Measurements from ENCODE around the gene PAGE5.

The PAGE5 gene

DNA sequence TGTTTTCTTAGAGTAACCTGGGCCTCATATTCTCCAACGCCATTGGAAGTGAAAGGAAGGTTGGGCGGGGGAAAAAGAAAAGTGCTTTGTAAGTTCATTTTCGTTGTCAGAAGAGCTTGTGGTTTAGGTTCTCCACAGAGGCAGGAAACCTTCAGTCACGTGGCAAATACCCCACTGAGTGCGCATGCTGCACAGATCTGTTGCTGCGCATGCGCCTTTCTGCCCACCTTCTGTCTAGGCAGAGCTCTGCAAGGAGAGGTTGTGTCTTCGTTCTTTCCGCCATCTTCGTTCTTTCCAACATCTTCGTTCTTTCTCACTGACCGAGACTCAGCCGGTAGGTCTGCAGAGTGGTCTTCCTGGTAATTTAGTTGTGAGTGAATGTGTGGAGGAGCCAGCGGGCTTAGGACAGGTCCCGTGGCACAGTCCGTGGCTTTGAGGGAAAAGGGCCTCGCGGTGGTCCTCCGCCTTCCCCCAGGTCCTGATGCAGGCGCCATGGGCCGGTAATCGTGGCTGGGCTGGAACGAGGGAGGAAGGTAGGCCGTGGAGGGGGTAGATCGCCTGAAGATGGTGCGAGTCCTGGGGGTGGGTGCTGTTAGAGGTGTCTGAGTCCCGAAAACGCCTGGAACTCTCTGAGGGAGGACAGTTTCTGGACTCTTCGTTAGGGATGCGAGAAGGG lies at the start of gene PAGE5:
Gene PAGE5, plus strand, starts transcription at position 228 of the 676 bp plus-strand sequence. CDS start 1,037 bp downstream, outside the sequence.
- peak in 1 of 2 donors; percentile 1 for DNase-seq

DNA sequence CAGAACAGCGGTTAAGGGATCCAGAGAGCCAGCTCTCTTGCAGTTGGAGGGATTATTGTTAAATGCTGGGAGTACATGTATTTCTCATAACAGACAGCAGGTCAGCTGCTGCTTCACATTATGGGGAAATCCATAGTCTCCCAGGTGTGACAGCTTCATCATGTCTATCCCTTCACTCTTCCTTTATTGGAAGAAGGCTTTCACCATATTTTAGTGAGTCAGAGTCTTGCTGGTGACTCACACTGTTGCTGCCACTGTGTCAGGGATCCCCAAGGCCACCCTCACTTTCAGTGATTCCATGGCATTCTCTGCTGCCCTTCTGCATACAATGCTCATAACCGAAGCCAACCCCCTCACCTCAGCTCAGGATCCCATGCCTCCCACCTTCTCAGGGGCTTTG lies 32.9 kb upstream of the PAGE5 start:
- DNase-seq, result no peak

DNA sequence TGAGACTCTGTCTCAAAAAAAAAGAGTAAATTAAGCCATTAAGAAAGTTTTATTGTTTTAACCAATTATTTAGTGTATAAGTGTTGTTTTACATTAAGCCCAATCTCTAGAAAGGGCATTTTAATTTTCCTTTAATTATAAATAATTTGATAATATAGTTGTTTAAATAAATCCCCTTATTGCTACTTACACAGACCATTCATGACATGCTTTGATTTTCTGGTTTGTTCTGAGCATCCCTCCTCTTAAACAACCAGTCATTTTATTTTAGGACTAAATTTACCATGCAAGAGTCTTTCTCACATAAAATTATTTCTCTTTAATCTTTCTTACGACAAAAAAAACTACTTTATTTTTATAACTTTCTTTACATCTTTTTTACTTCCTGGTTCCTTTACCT lies 23.5 kb upstream of the PAGE5 start:
- no peak for DNase-seq

DNA sequence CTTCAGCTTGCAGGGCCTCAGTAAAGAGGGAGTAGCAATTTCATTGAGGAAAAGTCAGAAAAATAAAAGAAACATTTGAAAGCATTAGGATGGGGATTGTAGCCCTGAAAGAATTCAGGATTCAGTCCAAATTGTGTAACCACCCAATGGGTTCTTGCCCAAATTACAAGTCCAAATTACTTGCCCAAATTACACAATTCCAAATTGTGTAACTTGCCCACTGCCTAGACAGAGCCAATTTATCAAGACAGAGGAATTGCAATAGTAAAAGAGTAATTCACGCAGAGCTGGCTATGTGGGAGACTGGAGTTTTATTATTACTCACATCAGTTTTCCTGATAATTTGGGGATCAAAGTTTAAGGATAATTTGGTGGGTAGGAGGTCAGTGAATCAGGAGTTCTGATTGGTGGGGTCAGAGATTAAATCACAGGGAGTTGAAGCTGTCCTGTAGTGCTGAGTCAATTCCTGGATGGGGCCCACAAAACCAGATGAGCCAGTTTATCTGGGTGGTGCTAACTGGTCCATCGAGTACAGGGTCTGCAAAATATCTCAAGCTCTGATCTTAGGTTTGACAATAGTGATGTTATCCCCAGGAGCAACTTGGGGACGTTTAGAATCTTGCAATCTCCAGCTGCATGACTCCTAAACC lies 18.1 kb upstream of the PAGE5 start:
- DNase-seq, result no peak

- DNase-seq, result no peak
Observed at GRCh38 chrX:55206162-55206941, 13.8 kb upstream of the PAGE5 start.

- DNase-seq, result no peak
Observed at GRCh38 chrX:55210931-55211677, 9.0 kb upstream of the PAGE5 start.

DNA sequence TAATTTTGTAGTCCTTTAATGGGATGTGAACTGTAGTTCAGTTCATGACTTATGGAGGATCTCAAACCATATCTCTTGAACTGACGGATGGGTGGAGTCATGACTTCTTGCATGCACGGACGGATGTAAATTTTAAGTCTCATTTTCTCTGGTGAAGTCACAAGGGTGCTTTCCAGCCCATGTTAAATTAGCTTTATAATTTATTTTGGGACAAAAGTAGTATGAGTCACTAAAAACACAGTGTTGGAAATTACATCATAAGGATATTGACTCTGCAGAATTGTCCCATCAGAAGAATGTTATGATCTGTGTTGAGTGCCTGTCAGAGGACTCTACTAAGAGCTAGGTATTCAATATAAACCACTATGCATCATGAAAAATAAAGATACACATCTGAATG lies 6.8 kb upstream of the PAGE5 start:
- no peak for DNase-seq

DNA sequence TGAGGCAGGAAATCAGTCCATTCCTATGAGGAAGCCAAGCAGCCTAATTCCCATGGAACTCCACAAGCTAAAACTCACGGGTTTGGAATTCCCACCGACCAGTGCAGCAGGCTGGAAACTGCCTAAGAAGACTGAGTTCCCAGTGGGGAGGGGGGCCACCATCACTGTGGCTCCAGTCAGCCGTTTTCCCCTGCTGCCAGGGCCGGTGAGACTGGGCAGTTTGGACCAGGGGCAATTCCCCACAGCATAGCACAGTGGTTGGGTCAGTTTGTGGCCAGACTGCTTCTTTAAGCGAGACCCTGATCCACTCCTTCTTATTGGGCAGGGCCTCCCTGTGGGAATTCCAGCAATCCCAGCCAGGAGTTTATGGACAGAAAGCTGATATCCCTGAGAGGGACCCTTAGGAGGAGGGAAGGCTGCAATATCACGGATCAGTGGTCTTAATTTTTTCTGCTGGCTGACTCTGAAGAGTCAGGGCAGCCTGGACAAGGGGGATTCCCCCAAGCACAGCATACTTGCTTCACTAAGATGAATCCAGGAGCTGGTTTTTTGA lies 20.7 kb downstream of the PAGE5 start:
- no peak for DNase-seq

- no peak for DNase-seq
Observed at GRCh38 chrX:55253528-55253927, 33.4 kb downstream of the PAGE5 start.

GRCh38 chrX:55260806-55261205 lies 40.7 kb downstream of the PAGE5 start:
- DNase-seq, result no peak

- no peak for DNase-seq
Observed at GRCh38 chrX:55264816-55265215, 44.7 kb downstream of the PAGE5 start, which contains the start of gene PAGE3. Gene PAGE3, minus strand, starts transcription at chrX:55264916. Its CDS starts 1,013 bp downstream, at chrX:55263903.

Data from CD4-positive, alpha-beta T cell treated with Interferon alpha-2 for 1 hour (primary cell).